ENCODE measurements around the gene ADAM21.
"Not testable (repeated sequence)": the region's sequence is repeated elsewhere in the genome, so short reads cannot be mapped to it uniquely, and the experiment has no call there.

Gene ADAM21

DNA sequence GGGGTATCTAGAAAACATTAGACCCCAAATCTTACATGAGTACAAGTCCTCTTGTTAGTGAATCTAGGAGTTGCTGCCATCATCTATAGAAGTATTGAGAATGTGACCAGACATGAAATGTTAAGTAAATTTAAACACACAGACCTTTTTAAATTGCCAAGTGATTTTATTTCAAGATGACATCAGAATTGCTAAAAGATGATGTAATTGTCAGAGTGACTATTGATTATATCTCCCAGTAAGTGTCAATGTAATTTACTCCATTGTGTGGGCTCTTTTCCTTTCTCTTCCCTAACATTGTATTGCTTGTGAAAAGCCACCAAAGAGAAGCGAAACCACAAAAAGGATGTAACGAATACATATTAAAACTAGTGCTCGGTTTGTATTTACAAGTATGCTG lies 16.8 kb downstream of the ADAM21 start:
- no peak overlapping the region for H3K27ac ChIP-seq (ENCODE audit: low read length, poor library complexity, severe bottlenecking)
- no peaks in the 10 kb centered on the region for H3K4me1 ChIP-seq (ENCODE audit: control insufficient read depth, insufficient read depth, low read depth, low read length)
- H2AK5ac ChIP-seq (ENCODE audit: low read length, severe bottlenecking), result no peak overlapping the region
- no peak overlapping the region for H3K18ac ChIP-seq (ENCODE audit: low read depth in 1 of 2, low read length in 2 of 2)
- no peak overlapping the region for H4K8ac ChIP-seq (ENCODE audit: low read length)
- no peaks in the 10 kb centered on the region for H3K9me3 ChIP-seq (ENCODE audit: control insufficient read depth, low read length)
- no peak overlapping the region for H3K4ac ChIP-seq (ENCODE audit: low read depth in 1 of 2, low read length in 2 of 2)
- H2AFZ ChIP-seq (ENCODE audit: low read depth, low read length), result no peak overlapping the region
- H3K27me3 ChIP-seq (ENCODE audit: control insufficient read depth in 1 of 2, insufficient read depth in 1 of 2, low read length in 2 of 2), result no peaks in the 10 kb centered on the region
- WGBS, result 83% methylated on average over 3 of the region's 3 CpGs
- DNase-seq, result no peak
- H3K23ac ChIP-seq (ENCODE audit: low read length in 2 of 2), result no peak overlapping the region
- H3K9ac ChIP-seq (ENCODE audit: low read length), result no peak overlapping the region
- no peak overlapping the region for H2BK5ac ChIP-seq (ENCODE audit: low read depth, low read length, poor library complexity, severe bottlenecking)
- no peak overlapping the region for H2BK120ac ChIP-seq (ENCODE audit: low read depth, low read length)
- no peak overlapping the region for H3K4me3 ChIP-seq (ENCODE audit: insufficient read depth in 1 of 2, low read depth in 1 of 2, low read length in 2 of 2)
- H3K14ac ChIP-seq (ENCODE audit: low read length in 2 of 2), result no peak overlapping the region
- no peak overlapping the region for H4K91ac ChIP-seq (ENCODE audit: low read length)
- H2BK15ac ChIP-seq (ENCODE audit: low read depth, poor library complexity, severe bottlenecking), result no peak overlapping the region
- H3K79me1 ChIP-seq (replicated peaks; ENCODE audit: low read length, poor library complexity, severe bottlenecking), result no peaks in the 10 kb centered on the region
- H3K4me2 ChIP-seq (ENCODE audit: low read length, poor library complexity, severe bottlenecking), result no peak overlapping the region
- H2BK12ac ChIP-seq (ENCODE audit: low read length in 2 of 2), result no peak overlapping the region
- peaks cover 0 to 3% of the 10 kb centered on the region in 2 experiments for H3K36me3 ChIP-seq (ENCODE audit: control insufficient read depth in 1 of 2, insufficient read depth in 2 of 2, low read depth in 1 of 2, low read length in 2 of 2)

- H3K18ac ChIP-seq (ENCODE audit: low read depth in 1 of 2, low read length in 2 of 2); H3K14ac ChIP-seq (ENCODE audit: low read length in 2 of 2); H2BK5ac ChIP-seq (ENCODE audit: low read depth, low read length, poor library complexity, severe bottlenecking); H2AK5ac ChIP-seq (ENCODE audit: low read length, severe bottlenecking); H2BK120ac ChIP-seq (ENCODE audit: low read depth, low read length); H3K9me3 ChIP-seq (ENCODE audit: control insufficient read depth, low read length); H4K91ac ChIP-seq (ENCODE audit: low read length); H2BK15ac ChIP-seq (ENCODE audit: low read depth, poor library complexity, severe bottlenecking); H3K27me3 ChIP-seq (ENCODE audit: control insufficient read depth in 1 of 2, insufficient read depth in 1 of 2, low read length in 2 of 2); H3K23ac ChIP-seq (ENCODE audit: low read length in 2 of 2); DNase-seq; H3K79me1 ChIP-seq (replicated peaks; ENCODE audit: low read length, poor library complexity, severe bottlenecking); H3K4me1 ChIP-seq (ENCODE audit: control insufficient read depth, insufficient read depth, low read depth, low read length); H3K4me2 ChIP-seq (ENCODE audit: low read length, poor library complexity, severe bottlenecking); H3K4ac ChIP-seq (ENCODE audit: low read depth in 1 of 2, low read length in 2 of 2); H3K9ac ChIP-seq (ENCODE audit: low read length); H3K27ac ChIP-seq (ENCODE audit: low read length, poor library complexity, severe bottlenecking); H4K8ac ChIP-seq (ENCODE audit: low read length); H3K4me3 ChIP-seq (ENCODE audit: insufficient read depth in 1 of 2, low read depth in 1 of 2, low read length in 2 of 2); H2BK12ac ChIP-seq (ENCODE audit: low read length in 2 of 2); H3K36me3 ChIP-seq (ENCODE audit: control insufficient read depth in 1 of 2, insufficient read depth in 2 of 2, low read depth in 1 of 2, low read length in 2 of 2); H2AFZ ChIP-seq (ENCODE audit: low read depth, low read length): not testable (repeated sequence)
- WGBS, result 60% methylated on average over 7 of the region's 8 CpGs
Measured at GRCh38 chr14:70470863-70471563, 19.0 kb downstream of the ADAM21 start.

GRCh38 chr14:70472253-70473159 lies 20.5 kb downstream of the ADAM21 start:
- Histone ChIP-seq H2BK12ac (ENCODE audit: low read length in 2 of 2) (no peak overlapping the region), H3K4me1 (ENCODE audit: control insufficient read depth, insufficient read depth, low read depth, low read length) (no peaks in the 10 kb centered on the region), H3K9ac (ENCODE audit: low read length) (no peak overlapping the region), H3K4me3 (ENCODE audit: insufficient read depth in 1 of 2, low read depth in 1 of 2, low read length in 2 of 2) (no peak overlapping the region), H3K27me3 (ENCODE audit: control insufficient read depth in 1 of 2, insufficient read depth in 1 of 2, low read length in 2 of 2) (no peaks in the 10 kb centered on the region), H2AK5ac (ENCODE audit: low read length, severe bottlenecking) (no peak overlapping the region), H3K79me1 (replicated peaks; ENCODE audit: low read length, poor library complexity, severe bottlenecking) (no peaks in the 10 kb centered on the region), H3K18ac (ENCODE audit: low read depth in 1 of 2, low read length in 2 of 2) (no peak overlapping the region), H3K14ac (ENCODE audit: low read length in 2 of 2) (no peak overlapping the region), H2BK5ac (ENCODE audit: low read depth, low read length, poor library complexity, severe bottlenecking) (no peak overlapping the region), H2AFZ (ENCODE audit: low read depth, low read length) (no peak overlapping the region), H2BK120ac (ENCODE audit: low read depth, low read length) (no peak overlapping the region), H3K4me2 (ENCODE audit: low read length, poor library complexity, severe bottlenecking) (no peak overlapping the region), H3K9me3 (ENCODE audit: control insufficient read depth, low read length) (no peaks in the 10 kb centered on the region), H2BK15ac (ENCODE audit: low read depth, poor library complexity, severe bottlenecking) (no peak overlapping the region), H3K23ac (ENCODE audit: low read length in 2 of 2) (no peak overlapping the region), H4K8ac (ENCODE audit: low read length) (no peak overlapping the region), H3K27ac (ENCODE audit: low read length, poor library complexity, severe bottlenecking) (no peak overlapping the region), H3K36me3 (ENCODE audit: control insufficient read depth in 1 of 2, insufficient read depth in 2 of 2, low read depth in 1 of 2, low read length in 2 of 2) (peaks cover 0 to 3% of the 10 kb centered on the region in 2 experiments), H3K4ac (ENCODE audit: low read depth in 1 of 2, low read length in 2 of 2) (no peak overlapping the region), H4K91ac (ENCODE audit: low read length) (no peak overlapping the region)
- WGBS, result 84% methylated on average over 4 of the region's 4 CpGs
- DNase-seq, result no peak

GRCh38 chr14:70473825-70474224 lies 21.9 kb downstream of the ADAM21 start:
- Histone ChIP-seq H3K18ac (ENCODE audit: low read depth in 1 of 2, low read length in 2 of 2) (no peak overlapping the region), H3K79me1 (replicated peaks; ENCODE audit: low read length, poor library complexity, severe bottlenecking) (no peaks in the 10 kb centered on the region), H3K9me3 (ENCODE audit: control insufficient read depth, low read length) (no peaks in the 10 kb centered on the region), H3K23ac (ENCODE audit: low read length in 2 of 2) (no peak overlapping the region), H2BK5ac (ENCODE audit: low read depth, low read length, poor library complexity, severe bottlenecking) (no peak overlapping the region), H3K27ac (ENCODE audit: low read length, poor library complexity, severe bottlenecking) (no peak overlapping the region), H2BK120ac (ENCODE audit: low read depth, low read length) (no peak overlapping the region), H3K27me3 (ENCODE audit: control insufficient read depth in 1 of 2, insufficient read depth in 1 of 2, low read length in 2 of 2) (no peaks in the 10 kb centered on the region), H3K4me2 (ENCODE audit: low read length, poor library complexity, severe bottlenecking) (no peak overlapping the region), H3K4me1 (ENCODE audit: control insufficient read depth, insufficient read depth, low read depth, low read length) (no peaks in the 10 kb centered on the region), H3K4me3 (ENCODE audit: insufficient read depth in 1 of 2, low read depth in 1 of 2, low read length in 2 of 2) (no peak overlapping the region), H2AFZ (ENCODE audit: low read depth, low read length) (no peak overlapping the region), H3K14ac (ENCODE audit: low read length in 2 of 2) (no peak overlapping the region), H3K36me3 (ENCODE audit: control insufficient read depth in 1 of 2, insufficient read depth in 2 of 2, low read depth in 1 of 2, low read length in 2 of 2) (peaks cover 0 to 2% of the 10 kb centered on the region in 2 experiments), H3K4ac (ENCODE audit: low read depth in 1 of 2, low read length in 2 of 2) (no peak overlapping the region), H4K91ac (ENCODE audit: low read length) (no peak overlapping the region), H3K9ac (ENCODE audit: low read length) (no peak overlapping the region), H2AK5ac (ENCODE audit: low read length, severe bottlenecking) (no peak overlapping the region), H4K8ac (ENCODE audit: low read length) (no peak overlapping the region), H2BK12ac (ENCODE audit: low read length in 2 of 2) (no peak overlapping the region), H2BK15ac (ENCODE audit: low read depth, poor library complexity, severe bottlenecking) (no peak overlapping the region)
- DNase-seq, result no peak
- WGBS, result 25% methylated on average over 2 of the region's 2 CpGs
